Body of pancreas (tissue), 4 donors: ENCODE measurements around the gene CENPS. TPM values are rescaled to one million over a fixed set of nuclear protein-coding genes. Genes with fewer than 3 reads are reported as not detected.
A peak's percentile ranks its signal among the peaks of the same experiment; 100 is the strongest.

Experiments used
- ATAC-seq: fragments of 150-250 bp; one replicate; pipeline ENCODE4 v1.9.1; 2016
- DNase-seq, 4 donors: peaks; one replicate each; pipeline ENCODE4 v3.0.0-alpha.2; 2019
- H3K27ac ChIP-seq, 4 donors: fragments of 200-600 bp; sonication (generic); 1 replicate in 3 of 4; 2 replicates in 1 of 4; pipeline versions ENCODE4 v1.5.1 to v1.6.1; 2016 to 2019; ENCODE audit warnings: mild to moderate bottlenecking in 1 of 4, mixed read lengths in 1 of 4, moderate library complexity in 1 of 4
- H3K27me3 ChIP-seq, 2 donors: fragments of 200-600 bp; sonication (generic); one replicate each; pipeline ENCODE4 v1.6.0; 2016; ENCODE audit warnings: mild to moderate bottlenecking in 1 of 2
- H3K36me3 ChIP-seq, 2 donors: fragments of 200-600 bp; sonication (generic); replicated peaks in 1 of 2; 2 replicates each; pipeline ENCODE4 v1.5.1; 2016; ENCODE audit warnings: low read depth in 2 of 2; ENCODE audit not compliant: insufficient read depth in 1 of 2
- H3K4me1 ChIP-seq: fragments of 200-600 bp; sonication (generic); one replicate; pipeline ENCODE4 v1.6.0; 2016
- H3K4me3 ChIP-seq, 2 donors: fragments of 200-600 bp; sonication (generic); 1 replicate in 1 of 2; 2 replicates in 1 of 2; pipeline ENCODE4 v1.5.1; 2016 to 2019
- H3K9me3 ChIP-seq, 3 donors: fragments of 200-600 bp; sonication (generic); 1 replicate in 2 of 3; 2 replicates in 1 of 3; pipeline ENCODE4 v1.5.1; 2016
- CTCF ChIP-seq, 7 experiments: fragments of 450-650 bp in 4 of 7; fragments of 200-600 bp in 3 of 7; sonication (generic) in 3 of 7; IDR thresholded peaks; one replicate each; pipeline ENCODE4 v1.5.1; 2016 to 2019; ENCODE audit warnings: antibody characterized with exemption in 7 of 7
- POLR2A ChIP-seq, 3 donors: fragments of 450-650 bp; IDR thresholded peaks; one replicate each; pipeline ENCODE4 v1.6.1; 2016; ENCODE audit warnings: antibody characterized with exemption in 3 of 3, mild to moderate bottlenecking in 2 of 3
- WGBS, 2 donors: methylation state at CpG; one replicate each; pipeline ENCODE4 v1.1.5; 2017; 5-methylcytosine and 5-hydroxymethylcytosine counted together
- intact Hi-C: fragments of 100-400 bp; cut with DNase I; formaldehyde crosslinking; loops from one replicate; pipeline ENCODE4 v1.15.1; 2023
- total RNA-seq, 2 donors: library from RNA; depleted of rRNA; stranded (reverse); fragments of >200 nt; gene quantifications; one replicate each; pipeline ENCODE4 v1.1.0, GENCODE V29; 2016

The CENPS gene
- total RNA-seq, 2 donors from 2014 or later = 8.2 to 11.4 TPM

GRCh38 chr1:10386761-10387676 is 43.2 kb upstream of the CENPS start:
- ATAC-seq = no peak
- Histone ChIP-seq H3K4me3 (no peak overlapping the region), H3K27ac (peak overlapping the region in 2 of 4 donors; percentile 62 to 64), H3K36me3 (no peaks in the 10 kb centered on the region), H3K4me1 (peaks cover 21% of the 10 kb centered on the region), H3K27me3 (no peaks in the 10 kb centered on the region), H3K9me3 (no peaks in the 10 kb centered on the region)
- WGBS, 2 donors = 77 to 83% methylated on average over 11 to 12 of the region's 12 CpGs
- TF ChIP-seq POLR2A (IDR thresholded peaks at IDR 0.05) (no peak), CTCF (IDR thresholded peaks at IDR 0.05) (no peak)
- DNase-seq = no peak
- intact Hi-C loops = no loop called here

DNA sequence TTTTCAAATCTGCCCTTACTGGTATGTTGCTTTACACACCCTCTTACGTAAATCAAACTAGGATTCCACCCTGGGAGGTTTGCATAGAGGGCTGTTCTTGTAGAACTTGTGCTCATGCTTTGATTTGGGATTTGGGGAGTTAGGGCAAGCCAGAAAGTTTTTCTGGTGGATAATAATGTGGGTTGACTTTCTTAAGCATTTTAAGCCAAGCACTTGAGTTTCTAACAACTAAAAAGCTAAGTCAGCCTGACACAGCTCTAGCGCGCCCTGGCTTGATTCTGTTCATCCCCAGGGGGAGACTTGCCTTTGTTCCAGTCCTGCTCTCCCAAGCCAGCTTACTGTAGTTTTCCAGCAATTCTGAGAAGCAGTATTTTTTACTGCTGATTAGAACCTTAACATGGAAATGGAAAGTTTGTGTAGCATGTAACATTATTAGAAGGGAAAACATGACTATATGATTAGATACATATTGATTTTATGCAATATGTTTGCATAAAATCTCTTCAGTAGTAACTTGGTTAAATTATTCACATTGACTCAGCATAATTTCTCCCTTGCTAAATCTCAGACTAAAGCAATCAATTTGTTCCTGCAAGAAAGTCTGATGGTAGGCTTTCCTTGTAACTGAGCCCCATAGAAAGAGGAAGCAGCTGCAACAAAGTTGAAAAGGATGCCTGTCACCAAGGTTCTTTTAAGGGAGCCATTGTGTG is 42.4 kb upstream of the CENPS start:
- ATAC-seq (peak; percentile 64), DNase-seq (peak in 3 of 4 donors; percentile 13 to 24 (median 20))
- TF ChIP-seq POLR2A (IDR thresholded peaks at IDR 0.05) = no peak
- no peak for TF ChIP-seq CTCF (IDR thresholded peaks at IDR 0.05)
- Histone ChIP-seq H3K4me1 (peaks cover 21% of the 10 kb centered on the region), H3K9me3 (no peaks in the 10 kb centered on the region), H3K36me3 (no peaks in the 10 kb centered on the region), H3K4me3 (no peak overlapping the region), H3K27ac (peak overlapping the region in 2 of 4 donors; percentile 62 to 64), H3K27me3 (no peaks in the 10 kb centered on the region)
- intact Hi-C loops = no loop called here
- 39 to 48% methylated on average over 3 of the region's 3 CpGs for WGBS, 2 donors

- Histone ChIP-seq H3K27me3 (no peaks in the 10 kb centered on the region), H3K27ac (peak overlapping the region in 2 of 4 donors; percentile 62 to 64), H3K9me3 (no peaks in the 10 kb centered on the region), H3K4me1 (peaks cover 21% of the 10 kb centered on the region), H3K36me3 (no peaks in the 10 kb centered on the region), H3K4me3 (no peak overlapping the region)
- TF ChIP-seq CTCF (IDR thresholded peaks at IDR 0.05) (no peak), POLR2A (IDR thresholded peaks at IDR 0.05) (no peak)
- DNase-seq (no peak), ATAC-seq (no peak)
- intact Hi-C loops = no loop called here
- 60 to 91% methylated on average over 3 of the region's 3 CpGs for WGBS, 2 donors
Measured at GRCh38 chr1:10388387-10388715, 41.9 kb upstream of the CENPS start.

- TF ChIP-seq CTCF (IDR thresholded peaks at IDR 0.05) (no peak), POLR2A (IDR thresholded peaks at IDR 0.05) (no peak)
- H3K27ac ChIP-seq = no peak overlapping the region
- peaks cover 21% of the 10 kb centered on the region for H3K4me1 ChIP-seq
- DNase-seq = peak in 2 of 4 donors; percentile 15 to 19
- no peaks in the 10 kb centered on the region for H3K9me3 ChIP-seq
- H3K4me3 ChIP-seq = no peak overlapping the region
- WGBS, 2 donors = 82 to 86% methylated on average over 6 of the region's 6 CpGs
- ATAC-seq = no peak
- no peaks in the 10 kb centered on the region for H3K36me3 ChIP-seq
- intact Hi-C loops = no loop called here
- H3K27me3 ChIP-seq = no peaks in the 10 kb centered on the region
Measured at GRCh38 chr1:10389271-10389973, 40.8 kb upstream of the CENPS start.
